ENCODE data around the gene OR6S1. TPM values are rescaled to one million over a fixed set of nuclear protein-coding genes. Genes with fewer than 3 reads are reported as not detected.

OR6S1 gene
- total and polyA plus RNA-seq, 2 of the 8 experiments (the other 6 are each of a cell fraction or from before 2014, with no cell fraction given), result not detected

DNA sequence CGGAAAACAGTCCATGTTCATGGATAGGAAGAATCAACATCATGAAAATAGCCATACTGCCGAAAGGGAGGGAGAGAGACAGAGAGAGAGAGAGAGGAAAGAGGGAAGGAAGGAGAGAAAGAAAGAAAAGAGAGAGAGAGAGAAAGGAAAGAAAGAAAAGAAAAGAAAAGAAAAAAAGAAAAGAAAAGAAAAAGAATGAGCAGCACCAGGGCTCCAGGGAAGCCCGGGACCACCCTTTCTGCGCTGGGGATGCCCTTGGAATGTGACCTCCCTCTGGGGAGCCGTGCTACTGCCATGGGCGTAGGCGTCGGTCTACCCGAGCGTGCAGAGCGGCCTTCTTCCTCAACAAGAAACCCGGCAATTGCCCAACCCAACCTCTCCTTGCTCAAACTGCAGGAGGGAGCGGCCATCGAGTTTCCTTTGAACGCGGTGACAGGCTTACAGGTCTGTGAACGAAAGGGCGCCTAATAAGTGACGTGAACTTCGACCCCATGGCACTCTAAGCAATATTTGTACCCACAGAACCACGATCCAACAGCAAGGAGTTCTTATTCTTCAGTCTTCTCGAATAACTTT lies 16.9 kb downstream of the OR6S1 start (continued):
- no peak for TF ChIP-seq JUN (IDR thresholded peaks at IDR 0.05; ENCODE audit: low read depth, low read length)
- no peak for TF ChIP-seq SIRT6 (IDR thresholded peaks at IDR 0.05; ENCODE audit: low read length)
- TF ChIP-seq CTBP2 (IDR thresholded peaks at IDR 0.05; ENCODE audit: borderline replicate concordance, insufficient read depth, insufficient read length, low read length), result no peak
- no peak for TF ChIP-seq SRF (IDR thresholded peaks at IDR 0.05; ENCODE audit: low read depth, low read length)
- no peak for TF ChIP-seq EZH2 (IDR thresholded peaks at IDR 0.05; ENCODE audit: low read depth, low read length, severe bottlenecking)
- TF ChIP-seq BRCA1 (IDR thresholded peaks at IDR 0.05; ENCODE audit: low read depth, low read length), result no peak
- TF ChIP-seq SUZ12 (IDR thresholded peaks at IDR 0.05; ENCODE audit: low read length), result no peak
- no peak for TF ChIP-seq GTF2F1 (IDR thresholded peaks at IDR 0.05; ENCODE audit: borderline replicate concordance, low read depth, low read length)
- TF ChIP-seq, protein P1, sequence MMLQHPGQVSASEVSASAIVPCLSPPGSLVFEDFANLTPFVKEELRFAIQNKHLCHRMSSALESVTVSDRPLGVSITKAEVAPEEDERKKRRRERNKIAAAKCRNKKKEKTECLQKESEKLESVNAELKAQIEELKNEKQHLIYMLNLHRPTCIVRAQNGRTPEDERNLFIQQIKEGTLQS (IDR thresholded peaks at IDR 0.05; ENCODE audit: insufficient read depth, low read depth, low read length), result no peak
- no peak for TF ChIP-seq SP4 (IDR thresholded peaks at IDR 0.05; ENCODE audit: low read length)
- no peak for TF ChIP-seq NRF1 (IDR thresholded peaks at IDR 0.05; ENCODE audit: low read depth, low read length)
- peak; percentile 82 for TF ChIP-seq YY1 (IDR thresholded peaks at IDR 0.05; ENCODE audit: low read depth, low read length)
- no peak for TF ChIP-seq POLR2AphosphoS5 (IDR thresholded peaks at IDR 0.05; ENCODE audit: low read depth, low read length)
- no peak for TF ChIP-seq POU5F1 (IDR thresholded peaks at IDR 0.05; ENCODE audit: low read depth, low read length)
- TF ChIP-seq, protein P2, sequence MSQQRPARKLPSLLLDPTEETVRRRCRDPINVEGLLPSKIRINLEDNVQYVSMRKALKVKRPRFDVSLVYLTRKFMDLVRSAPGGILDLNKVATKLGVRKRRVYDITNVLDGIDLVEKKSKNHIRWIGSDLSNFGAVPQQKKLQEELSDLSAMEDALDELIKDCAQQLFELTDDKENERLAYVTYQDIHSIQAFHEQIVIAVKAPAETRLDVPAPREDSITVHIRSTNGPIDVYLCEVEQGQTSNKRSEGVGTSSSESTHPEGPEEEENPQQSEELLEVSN (IDR thresholded peaks at IDR 0.05), result no peak
- TF ChIP-seq SAP30 (IDR thresholded peaks at IDR 0.05; ENCODE audit: insufficient read depth, insufficient replicate concordance, low read length), result peak; percentile 30
- TF ChIP-seq CBX5 (IDR thresholded peaks at IDR 0.05; ENCODE audit: low read depth, low read length), result no peak
- TF ChIP-seq MAX (IDR thresholded peaks at IDR 0.05), result no peak
- TF ChIP-seq SP1 (IDR thresholded peaks at IDR 0.05; ENCODE audit: low read depth, low read length), result no peak
